Transverse colon (tissue), 3 donors: ENCODE data around the gene PRIM2.
"Not testable (repeated sequence)": the region's sequence is repeated elsewhere in the genome, so short reads cannot be mapped to it uniquely, and the experiment has no call there.

ENCODE experiments used
- EP300 ChIP-seq: sonication (generic); formaldehyde crosslinking; IDR thresholded peaks from one replicate; pipeline ENCODE4 v1.6.1; 2017; ENCODE audit warnings: antibody characterized with exemption, low read depth
- TF ChIP-seq, protein P1 (sequence below), 5 experiments: fragments of 200-600 bp in 3 of 5; fragments of 450-650 bp in 2 of 5; sonication (generic) in 3 of 5; IDR thresholded peaks; 1 replicate in 2 of 5; 2 replicates in 3 of 5; pipeline ENCODE4 v1.5.1; 2016 to 2017; ENCODE audit warnings: antibody characterized with exemption in 5 of 5, inconsistent platforms in 3 of 5, mild to moderate bottlenecking in 2 of 5, moderate library complexity in 1 of 5

DNA sequence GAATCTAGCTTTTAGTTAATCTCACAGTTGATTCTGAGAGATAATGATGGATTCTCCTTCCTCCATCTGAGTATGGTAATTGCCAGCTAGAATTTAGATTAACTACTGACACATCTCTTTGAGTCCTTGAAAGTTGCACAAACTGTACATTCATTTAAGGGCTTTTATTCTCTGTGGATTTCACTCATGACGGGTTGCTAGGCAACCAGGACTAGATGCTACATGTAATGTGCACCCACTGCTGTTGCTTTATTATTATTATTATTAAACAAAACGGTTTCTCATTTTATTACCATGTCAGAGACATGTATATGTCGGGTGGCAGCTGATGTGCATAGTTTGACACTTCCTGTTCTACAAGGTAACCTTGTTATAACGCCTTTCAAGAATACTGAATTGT is 193.0 kb downstream of the PRIM2 start:
- TF ChIP-seq, protein P1, sequence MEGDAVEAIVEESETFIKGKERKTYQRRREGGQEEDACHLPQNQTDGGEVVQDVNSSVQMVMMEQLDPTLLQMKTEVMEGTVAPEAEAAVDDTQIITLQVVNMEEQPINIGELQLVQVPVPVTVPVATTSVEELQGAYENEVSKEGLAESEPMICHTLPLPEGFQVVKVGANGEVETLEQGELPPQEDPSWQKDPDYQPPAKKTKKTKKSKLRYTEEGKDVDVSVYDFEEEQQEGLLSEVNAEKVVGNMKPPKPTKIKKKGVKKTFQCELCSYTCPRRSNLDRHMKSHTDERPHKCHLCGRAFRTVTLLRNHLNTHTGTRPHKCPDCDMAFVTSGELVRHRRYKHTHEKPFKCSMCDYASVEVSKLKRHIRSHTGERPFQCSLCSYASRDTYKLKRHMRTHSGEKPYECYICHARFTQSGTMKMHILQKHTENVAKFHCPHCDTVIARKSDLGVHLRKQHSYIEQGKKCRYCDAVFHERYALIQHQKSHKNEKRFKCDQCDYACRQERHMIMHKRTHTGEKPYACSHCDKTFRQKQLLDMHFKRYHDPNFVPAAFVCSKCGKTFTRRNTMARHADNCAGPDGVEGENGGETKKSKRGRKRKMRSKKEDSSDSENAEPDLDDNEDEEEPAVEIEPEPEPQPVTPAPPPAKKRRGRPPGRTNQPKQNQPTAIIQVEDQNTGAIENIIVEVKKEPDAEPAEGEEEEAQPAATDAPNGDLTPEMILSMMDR (IDR thresholded peaks at IDR 0.05): not testable (repeated sequence)
- not testable (repeated sequence) for TF ChIP-seq EP300
